A673 (cell line): ENCODE results near the gene OR56B4. TPM values are rescaled to one million over a fixed set of nuclear protein-coding genes. Genes with fewer than 3 reads are reported as not detected.

ENCODE experiments used
- BruUV-seq: library from RNA; stranded (reverse); fragments of 400-500 nt; replicated peaks from 2 replicates; lab custom pipeline; 2021; lab: Mats Ljungman, UMichigan
- CTCF ChIA-PET: fragments of 300-600 bp; sonication (Branson Sonifier 250); formaldehyde crosslinking; loops from one replicate; lab custom pipeline; 2022; ENCODE audit warnings: antibody characterized with exemption; lab: Charles Lee
- POLR2A ChIA-PET: fragments of 300-600 bp; sonication (Branson Sonifier 250); formaldehyde crosslinking; loops from one replicate; lab custom pipeline; 2022; ENCODE audit warnings: antibody characterized with exemption; ENCODE audit not compliant: low non-redundant PET; lab: Charles Lee
- DNase-seq: peaks from one replicate; pipeline ENCODE4 v3.0.0-alpha.2; 2015; ENCODE audit warnings: low spot score
- H3K27ac ChIP-seq: fragments of 200-600 bp; sonication (generic); 2 replicates; pipeline ENCODE4 v1.5.1; 2016; ENCODE audit warnings: mixed run types, low read depth, mild to moderate bottlenecking, mixed read lengths, antibody characterized with exemption, low read length; ENCODE audit not compliant: poor library complexity, severe bottlenecking
- H3K27me3 ChIP-seq: fragments of 200-600 bp; sonication (generic); replicated peaks from 2 replicates; pipeline ENCODE4 v1.6.1; 2017; ENCODE audit warnings: mixed run types, low read depth, mild to moderate bottlenecking, mixed read lengths, antibody characterized with exemption, low read length; ENCODE audit not compliant: insufficient read depth, poor library complexity
- H3K36me3 ChIP-seq: fragments of 200-600 bp; sonication (generic); 2 replicates; pipeline ENCODE4 v1.6.1; 2016; ENCODE audit warnings: mixed run types, mild to moderate bottlenecking, mixed read lengths, antibody characterized with exemption, low read length; ENCODE audit not compliant: insufficient read depth, poor library complexity, severe bottlenecking
- H3K4me1 ChIP-seq: fragments of 200-600 bp; sonication (generic); 2 replicates; pipeline ENCODE4 v1.6.1; 2017; ENCODE audit warnings: mixed run types, mild to moderate bottlenecking, mixed read lengths, antibody characterized with exemption, low read length; ENCODE audit not compliant: insufficient read depth, poor library complexity, severe bottlenecking
- H3K4me3 ChIP-seq: fragments of 200-600 bp; sonication (generic); 2 replicates; pipeline ENCODE4 v1.5.1; 2016; ENCODE audit warnings: low read depth, mixed run types, mild to moderate bottlenecking, mixed read lengths, low read length; ENCODE audit not compliant: poor library complexity, severe bottlenecking
- H3K9me3 ChIP-seq: fragments of 200-600 bp; sonication (generic); 2 replicates; pipeline ENCODE4 v1.6.1; 2016; ENCODE audit warnings: mixed run types, low read depth, mild to moderate bottlenecking, mixed read lengths, antibody characterized with exemption, low read length; ENCODE audit not compliant: poor library complexity, severe bottlenecking
- CTCF ChIP-seq: fragments of 300-800, 200-600 bp; sonication (generic); conservative IDR thresholded peaks from 2 replicates; pipeline ENCODE4 v1.5.1; 2017; ENCODE audit warnings: low read depth, mild to moderate bottlenecking, antibody characterized with exemption, low read length, moderate library complexity, mixed read lengths
- EZH2 ChIP-seq: fragments of 200-600 bp; sonication (generic); IDR thresholded peaks from 2 replicates; pipeline ENCODE4 v1.6.1; 2017; ENCODE audit warnings: borderline replicate concordance, low read depth, mild to moderate bottlenecking, mixed read lengths, antibody characterized with exemption, low read length; ENCODE audit not compliant: poor library complexity, severe bottlenecking
- intact Hi-C: fragments of 100-400 bp; cut with micrococcal nuclease; formaldehyde crosslinking; loops from one replicate; pipeline ENCODE4 v1.10.0; 2022; ENCODE audit not compliant: unreplicated experiment
- total RNA-seq: library from RNA; stranded (reverse); gene quantifications from 2 replicates; pipeline ENCODE4 v1.2.3, GENCODE V29; 2021

Gene OR56B4
- total RNA-seq, 1 experiment from 2014 or later = not detected

GRCh38 chr11:6095798-6096197 is 11.7 kb upstream of the OR56B4 start:
- ChIA-PET POLR2A (no interaction called here), CTCF (no interaction called here)
- Histone ChIP-seq H3K36me3 (no peaks in the 10 kb centered on the region), H3K4me1 (no peaks in the 10 kb centered on the region), H3K27me3 (no peaks in the 10 kb centered on the region), H3K4me3 (no peak overlapping the region), H3K27ac (no peak overlapping the region), H3K9me3 (no peaks in the 10 kb centered on the region)
- no peak for DNase-seq
- TF ChIP-seq EZH2 (no peak), CTCF (no peak)
- intact Hi-C loops = no loop called here
- no TSS peak for BruUV-seq

GRCh38 chr11:6096417-6096816 is 11.1 kb upstream of the OR56B4 start:
- Histone ChIP-seq H3K9me3 (no peaks in the 10 kb centered on the region), H3K27me3 (no peaks in the 10 kb centered on the region), H3K36me3 (no peaks in the 10 kb centered on the region), H3K4me3 (no peak overlapping the region), H3K27ac (no peak overlapping the region), H3K4me1 (no peaks in the 10 kb centered on the region)
- intact Hi-C loops = no loop called here
- ChIA-PET POLR2A (no interaction called here), CTCF (no interaction called here)
- no TSS peak for BruUV-seq
- no peak for TF ChIP-seq CTCF
- no peak for TF ChIP-seq EZH2
- no peak for DNase-seq

- no TSS peak for BruUV-seq
- Histone ChIP-seq H3K36me3 (no peaks in the 10 kb centered on the region), H3K4me3 (no peak overlapping the region), H3K27ac (no peak overlapping the region), H3K27me3 (no peaks in the 10 kb centered on the region), H3K9me3 (no peaks in the 10 kb centered on the region), H3K4me1 (no peaks in the 10 kb centered on the region)
- POLR2A ChIA-PET = no interaction called here
- CTCF ChIA-PET = no interaction called here
- intact Hi-C loops = no loop called here
- DNase-seq = no peak
- TF ChIP-seq CTCF = no peak
- TF ChIP-seq EZH2 = no peak
Observed at GRCh38 chr11:6099577-6099976, 7.9 kb upstream of the OR56B4 start.
